Neuronal stem cell (in vitro differentiated cells): ENCODE data around the gene TAGLN2.

Experiments
- DNase-seq: peaks from one replicate; pipeline ENCODE4 v3.0.0-alpha.2; 2013; ENCODE audit warnings: low spot score
- H2AFZ ChIP-seq: one replicate; pipeline ENCODE4 v1.6.1; 2013; ENCODE audit warnings: mild to moderate bottlenecking, low read length, inconsistent platforms
- H2AK5ac ChIP-seq: 2 replicates; pipeline ENCODE4 v1.6.1; 2013; ENCODE audit warnings: low read depth, mild to moderate bottlenecking, inconsistent platforms, low read length, moderate library complexity, mixed read lengths
- H2BK120ac ChIP-seq: 2 replicates; pipeline ENCODE4 v1.6.1; 2013; ENCODE audit warnings: low read depth, mild to moderate bottlenecking, inconsistent platforms, low read length, moderate library complexity, mixed read lengths
- H2BK12ac ChIP-seq: one replicate; pipeline ENCODE4 v1.6.1; 2013; ENCODE audit warnings: low read length, inconsistent platforms
- H2BK15ac ChIP-seq: 2 replicates; pipeline ENCODE4 v1.6.1; 2013; ENCODE audit warnings: mild to moderate bottlenecking, low read length, inconsistent platforms, mixed read lengths
- H2BK5ac ChIP-seq: one replicate; pipeline ENCODE4 v1.6.1; 2013; ENCODE audit warnings: inconsistent platforms, mild to moderate bottlenecking, low read length, moderate library complexity
- H3K14ac ChIP-seq: one replicate; pipeline ENCODE4 v1.6.1; 2013; ENCODE audit warnings: low read length, inconsistent platforms
- H3K18ac ChIP-seq: 2 replicates; pipeline ENCODE4 v1.6.1; 2013; ENCODE audit warnings: low read length, inconsistent platforms
- H3K23ac ChIP-seq: 2 replicates; pipeline ENCODE4 v1.6.1; 2013; ENCODE audit warnings: low read depth, mild to moderate bottlenecking, mixed read lengths, low read length, inconsistent platforms; ENCODE audit not compliant: poor library complexity
- H3K27ac ChIP-seq: replicated peaks from 3 replicates; pipeline ENCODE4 v1.5.1; 2013; ENCODE audit warnings: low read length, inconsistent platforms
- H3K27me3 ChIP-seq, 3 experiments: 2 replicates each; pipeline ENCODE4 v1.6.1; 2013; ENCODE audit warnings: low read length in 3 of 3, mild to moderate bottlenecking in 2 of 3, inconsistent platforms in 1 of 3, low read depth in 1 of 3, mixed read lengths in 1 of 3, moderate library complexity in 1 of 3; ENCODE audit not compliant: control insufficient read depth in 3 of 3, insufficient read depth in 3 of 3
- H3K36me3 ChIP-seq, 2 donors: replicated peaks in 1 of 2; 2 replicates each; pipeline ENCODE4 v1.6.1; 2013; ENCODE audit warnings: low read length in 2 of 2; ENCODE audit not compliant: control insufficient read depth in 2 of 2, insufficient read depth in 2 of 2
- H3K4ac ChIP-seq: 2 replicates; pipeline ENCODE4 v1.6.1; 2013; ENCODE audit warnings: inconsistent platforms, mild to moderate bottlenecking, low read length, moderate library complexity
- H3K4me1 ChIP-seq, 2 donors: 1 replicate in 1 of 2; 2 replicates in 1 of 2; pipeline ENCODE4 v1.6.1; 2013; ENCODE audit warnings: low read length in 2 of 2, low read depth in 1 of 2; ENCODE audit not compliant: control insufficient read depth in 2 of 2, insufficient read depth in 1 of 2
- H3K4me2 ChIP-seq: one replicate; pipeline ENCODE4 v1.6.1; 2013; ENCODE audit warnings: mild to moderate bottlenecking, low read length, inconsistent platforms; ENCODE audit not compliant: insufficient read depth, poor library complexity, severe bottlenecking
- H3K4me3 ChIP-seq, 2 donors: 2 replicates each; pipeline ENCODE4 v1.5.1; 2013; ENCODE audit warnings: low read length in 2 of 2, mild to moderate bottlenecking in 2 of 2, inconsistent platforms in 1 of 2, moderate library complexity in 1 of 2
- H3K79me1 ChIP-seq: one replicate; pipeline ENCODE4 v1.6.1; 2013; ENCODE audit warnings: low read depth, mild to moderate bottlenecking, inconsistent platforms, low read length, moderate library complexity
- H3K9ac ChIP-seq: one replicate; pipeline ENCODE4 v1.6.1; 2013; ENCODE audit warnings: mild to moderate bottlenecking, low read depth, low read length, inconsistent platforms; ENCODE audit not compliant: poor library complexity
- H3K9me3 ChIP-seq, 2 donors: replicated peaks in 1 of 2; 2 replicates each; pipeline versions ENCODE3 to v1.6.1; 2013; ENCODE audit warnings: low read length in 2 of 2, mild to moderate bottlenecking in 2 of 2, inconsistent platforms in 1 of 2, low read depth in 1 of 2, mixed read lengths in 1 of 2, moderate library complexity in 1 of 2; ENCODE audit not compliant: control insufficient read depth in 2 of 2, insufficient read depth in 1 of 2
- H4K8ac ChIP-seq: one replicate; pipeline ENCODE4 v1.6.1; 2013; ENCODE audit warnings: low read depth, mild to moderate bottlenecking, inconsistent platforms, low read length, moderate library complexity
- H4K91ac ChIP-seq: one replicate; pipeline ENCODE4 v1.6.1; 2013; ENCODE audit warnings: low read length, low read depth, mild to moderate bottlenecking, inconsistent platforms; ENCODE audit not compliant: poor library complexity
- WGBS, 2 donors: extraction: QIAGEN DNeasy Blood & Tissue Kit; methylation state at CpG; one replicate each; pipeline ENCODE4 v1.1.7; 2013; ENCODE audit warnings: missing lambda C conversion rate in 2 of 2, mixed read lengths in 1 of 2; ENCODE audit not compliant: insufficient read length in 2 of 2, insufficient replicate concordance in 1 of 2; ENCODE audit errors: extremely low coverage in 2 of 2; 5-methylcytosine and 5-hydroxymethylcytosine counted together

TAGLN2 gene

DNA sequence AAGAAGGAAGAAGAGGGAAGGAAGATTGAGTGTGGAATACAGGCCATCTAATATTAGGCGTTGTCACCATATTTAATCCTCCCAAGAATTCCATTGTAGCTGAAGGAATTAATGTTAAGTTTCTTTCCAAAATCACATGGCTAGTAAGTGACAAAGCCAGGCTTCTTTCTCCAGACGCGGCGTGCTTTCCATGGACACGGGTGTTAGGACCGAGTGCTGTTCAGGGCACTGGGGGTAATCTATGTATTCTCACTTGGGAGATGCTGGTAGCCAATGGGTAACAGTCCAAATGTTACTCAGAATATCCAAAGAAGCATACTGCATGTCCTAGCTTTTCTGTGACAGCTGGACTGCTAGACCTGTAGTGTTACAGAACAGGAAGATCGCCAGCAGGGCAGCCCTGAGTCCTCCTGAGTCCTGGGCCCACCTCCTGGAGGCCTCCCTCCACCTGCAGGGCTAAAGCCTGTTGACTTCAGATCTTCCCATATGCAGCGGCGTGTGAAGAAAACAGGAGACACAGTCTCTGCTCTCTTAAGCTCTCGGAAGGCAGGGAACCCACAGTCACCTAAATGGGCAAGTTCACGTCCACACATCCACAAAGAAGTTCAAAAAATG lies 14.8 kb upstream of the TAGLN2 start:
- peaks cover 29 to 54% of the 10 kb centered on the region in 2 donors for H3K4me1 ChIP-seq
- no peak for DNase-seq
- WGBS, 2 donors: no CpG with 5 or more reads among the region's 11 CpGs

GRCh38 chr1:159939678-159940002 lies 14.3 kb upstream of the TAGLN2 start:
- H4K8ac ChIP-seq: no peak overlapping the region
- no peak overlapping the region for H3K9ac ChIP-seq
- H3K4me2 ChIP-seq: no peak overlapping the region
- H3K79me1 ChIP-seq: peaks cover 9% of the 10 kb centered on the region
- H3K36me3 ChIP-seq: peaks cover 9 to 15% of the 10 kb centered on the region in 2 donors
- H3K4me1 ChIP-seq: peaks cover 29 to 53% of the 10 kb centered on the region in 2 donors
- H2BK12ac ChIP-seq: no peak overlapping the region
- H3K18ac ChIP-seq: no peak overlapping the region
- H2BK15ac ChIP-seq: no peak overlapping the region
- no peak overlapping the region for H3K4me3 ChIP-seq
- H2AFZ ChIP-seq: no peak overlapping the region
- no peaks in the 10 kb centered on the region for H3K27me3 ChIP-seq
- no peak overlapping the region for H2BK120ac ChIP-seq
- no peaks in the 10 kb centered on the region for H3K9me3 ChIP-seq
- no peak for DNase-seq
- no peak overlapping the region for H3K27ac ChIP-seq
- H3K4ac ChIP-seq: no peak overlapping the region
- H3K14ac ChIP-seq: no peak overlapping the region
- no peak overlapping the region for H4K91ac ChIP-seq
- no peak overlapping the region for H3K23ac ChIP-seq
- no peak overlapping the region for H2BK5ac ChIP-seq
- WGBS, 2 donors: no CpG with 5 or more reads among the region's 3 CpGs
- no peak overlapping the region for H2AK5ac ChIP-seq

More for the DNA sequence above, 14.8 kb upstream of the TAGLN2 start:
- no peak overlapping the region for H3K27ac ChIP-seq
- no peak overlapping the region for H3K4me2 ChIP-seq
- no peak overlapping the region for H3K4ac ChIP-seq
- H2AK5ac ChIP-seq: no peak overlapping the region
- H3K23ac ChIP-seq: no peak overlapping the region
- H3K27me3 ChIP-seq: no peaks in the 10 kb centered on the region
- no peak overlapping the region for H2AFZ ChIP-seq
- H2BK15ac ChIP-seq: no peak overlapping the region
- no peak overlapping the region for H4K8ac ChIP-seq
- H3K18ac ChIP-seq: no peak overlapping the region
- H3K9me3 ChIP-seq: no peaks in the 10 kb centered on the region
- H2BK120ac ChIP-seq: no peak overlapping the region
- no peak overlapping the region for H4K91ac ChIP-seq
- no peak overlapping the region for H3K9ac ChIP-seq
- no peak overlapping the region for H2BK12ac ChIP-seq
- no peak overlapping the region for H3K14ac ChIP-seq
- peaks cover 8 to 10% of the 10 kb centered on the region in 2 donors for H3K36me3 ChIP-seq
- H3K79me1 ChIP-seq: peaks cover 10% of the 10 kb centered on the region
- no peak overlapping the region for H2BK5ac ChIP-seq
- H3K4me3 ChIP-seq: no peak overlapping the region

- Histone ChIP-seq H3K18ac (no peak overlapping the region), H3K14ac (no peak overlapping the region), H3K4me1 (peaks cover 29 to 48% of the 10 kb centered on the region in 2 donors), H3K36me3 (peaks cover 12 to 19% of the 10 kb centered on the region in 2 donors), H2AFZ (no peak overlapping the region), H3K79me1 (peaks cover 4% of the 10 kb centered on the region), H4K8ac (no peak overlapping the region), H2BK12ac (no peak overlapping the region), H3K4me2 (no peak overlapping the region), H3K4ac (no peak overlapping the region), H2BK120ac (no peak overlapping the region), H2BK5ac (no peak overlapping the region), H2AK5ac (no peak overlapping the region), H3K9me3 (no peaks in the 10 kb centered on the region), H3K23ac (no peak overlapping the region), H2BK15ac (no peak overlapping the region), H4K91ac (no peak overlapping the region), H3K27me3 (no peaks in the 10 kb centered on the region), H3K27ac (no peak overlapping the region), H3K9ac (no peak overlapping the region), H3K4me3 (no peak overlapping the region)
- no CpG with 5 or more reads among the region's 6 CpGs for WGBS, 2 donors
- DNase-seq: no peak
Observed at GRCh38 chr1:159938905-159939677, 13.8 kb upstream of the TAGLN2 start.

DNA sequence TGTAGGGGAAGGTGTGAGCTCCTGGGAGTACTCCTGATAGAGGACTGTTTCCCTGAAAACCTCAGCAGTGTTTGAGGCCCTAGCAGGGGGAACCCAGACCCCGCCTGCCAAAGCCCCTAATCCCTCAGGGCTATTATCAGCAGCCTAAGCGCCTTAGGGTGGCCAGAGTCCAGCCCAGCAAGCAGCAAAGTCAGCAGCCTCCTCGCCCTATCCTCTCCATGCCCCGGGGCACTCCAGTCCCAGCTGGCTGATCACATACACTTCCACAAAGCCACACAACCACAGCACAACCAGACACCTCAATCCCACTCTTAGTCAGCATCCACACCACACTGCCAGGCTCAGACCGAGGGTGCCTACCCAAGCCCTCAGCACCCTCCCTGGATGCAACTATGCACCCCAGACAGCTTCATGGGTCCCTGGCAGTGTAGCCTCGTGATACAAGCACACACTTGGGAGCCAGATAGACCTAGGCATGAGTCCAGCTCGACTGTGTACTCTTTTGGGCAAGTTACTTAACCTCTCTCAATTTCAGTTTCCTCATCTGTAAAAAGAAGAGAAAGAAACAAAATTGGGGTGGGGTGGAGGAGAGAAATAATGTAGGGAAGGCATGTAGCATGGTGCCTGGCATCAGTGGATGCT lies 13.0 kb upstream of the TAGLN2 start:
- no peak overlapping the region for H3K23ac ChIP-seq
- H3K4me2 ChIP-seq: no peak overlapping the region
- H3K14ac ChIP-seq: no peak overlapping the region
- no peak for DNase-seq
- no peak overlapping the region for H3K18ac ChIP-seq
- H4K91ac ChIP-seq: no peak overlapping the region
- H3K9ac ChIP-seq: peak overlapping the region; percentile 38
- H2AFZ ChIP-seq: no peak overlapping the region
- peaks cover 29 to 45% of the 10 kb centered on the region in 2 donors for H3K4me1 ChIP-seq
- no peak overlapping the region for H2BK120ac ChIP-seq
- no CpG with 5 or more reads among the region's 7 CpGs for WGBS, 2 donors
- H3K27ac ChIP-seq: no peak overlapping the region
- no peak overlapping the region for H2BK5ac ChIP-seq
- no peak overlapping the region for H3K4ac ChIP-seq
- peaks cover 2% of the 10 kb centered on the region for H3K79me1 ChIP-seq
- peaks cover 16 to 24% of the 10 kb centered on the region in 2 donors for H3K36me3 ChIP-seq
- peaks cover 0 to 2% (median 0%) of the 10 kb centered on the region in 3 experiments for H3K27me3 ChIP-seq
- H2AK5ac ChIP-seq: no peak overlapping the region
- H4K8ac ChIP-seq: no peak overlapping the region
- no peak overlapping the region for H2BK12ac ChIP-seq
- peak overlapping the region in 1 of 2 donors; percentile 24 for H3K4me3 ChIP-seq
- no peaks in the 10 kb centered on the region for H3K9me3 ChIP-seq
- H2BK15ac ChIP-seq: no peak overlapping the region
